B cell (primary cell): ENCODE results near the gene SLC27A1.

Source experiments
- EZH2 ChIP-seq: IDR thresholded peaks from 2 replicates; pipeline ENCODE4 v1.6.1; 2012; ENCODE audit warnings: borderline replicate concordance, low read depth, mild to moderate bottlenecking, moderate library complexity, low read length; ENCODE audit not compliant: insufficient read depth, poor library complexity, severe bottlenecking
- TF ChIP-seq, protein P1 (sequence below): fragments of 200-600 bp; IDR thresholded peaks from one replicate; pipeline ENCODE4 v1.8.0; 2022; ENCODE audit warnings: antibody characterized with exemption, mild to moderate bottlenecking

GRCh38 chr19:17471410-17472125 is 1.2 kb downstream of the SLC27A1 start:
- TF ChIP-seq, protein P1, sequence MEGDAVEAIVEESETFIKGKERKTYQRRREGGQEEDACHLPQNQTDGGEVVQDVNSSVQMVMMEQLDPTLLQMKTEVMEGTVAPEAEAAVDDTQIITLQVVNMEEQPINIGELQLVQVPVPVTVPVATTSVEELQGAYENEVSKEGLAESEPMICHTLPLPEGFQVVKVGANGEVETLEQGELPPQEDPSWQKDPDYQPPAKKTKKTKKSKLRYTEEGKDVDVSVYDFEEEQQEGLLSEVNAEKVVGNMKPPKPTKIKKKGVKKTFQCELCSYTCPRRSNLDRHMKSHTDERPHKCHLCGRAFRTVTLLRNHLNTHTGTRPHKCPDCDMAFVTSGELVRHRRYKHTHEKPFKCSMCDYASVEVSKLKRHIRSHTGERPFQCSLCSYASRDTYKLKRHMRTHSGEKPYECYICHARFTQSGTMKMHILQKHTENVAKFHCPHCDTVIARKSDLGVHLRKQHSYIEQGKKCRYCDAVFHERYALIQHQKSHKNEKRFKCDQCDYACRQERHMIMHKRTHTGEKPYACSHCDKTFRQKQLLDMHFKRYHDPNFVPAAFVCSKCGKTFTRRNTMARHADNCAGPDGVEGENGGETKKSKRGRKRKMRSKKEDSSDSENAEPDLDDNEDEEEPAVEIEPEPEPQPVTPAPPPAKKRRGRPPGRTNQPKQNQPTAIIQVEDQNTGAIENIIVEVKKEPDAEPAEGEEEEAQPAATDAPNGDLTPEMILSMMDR = no peak
- no peak for TF ChIP-seq EZH2
